GM18907 (cell line): ENCODE results near the gene POC1A.
"Not testable (repeated sequence)": the region's sequence is repeated elsewhere in the genome, so short reads cannot be mapped to it uniquely, and the experiment has no call there.

Experiments used
- ATAC-seq: cut with Tn5 transposase; IDR thresholded peaks from one replicate; pipeline ENCODE4 v1.9.1; 2021; ENCODE audit warnings: mild to moderate bottlenecking, moderate library complexity; ENCODE audit not compliant: unreplicated experiment

The POC1A gene

DNA sequence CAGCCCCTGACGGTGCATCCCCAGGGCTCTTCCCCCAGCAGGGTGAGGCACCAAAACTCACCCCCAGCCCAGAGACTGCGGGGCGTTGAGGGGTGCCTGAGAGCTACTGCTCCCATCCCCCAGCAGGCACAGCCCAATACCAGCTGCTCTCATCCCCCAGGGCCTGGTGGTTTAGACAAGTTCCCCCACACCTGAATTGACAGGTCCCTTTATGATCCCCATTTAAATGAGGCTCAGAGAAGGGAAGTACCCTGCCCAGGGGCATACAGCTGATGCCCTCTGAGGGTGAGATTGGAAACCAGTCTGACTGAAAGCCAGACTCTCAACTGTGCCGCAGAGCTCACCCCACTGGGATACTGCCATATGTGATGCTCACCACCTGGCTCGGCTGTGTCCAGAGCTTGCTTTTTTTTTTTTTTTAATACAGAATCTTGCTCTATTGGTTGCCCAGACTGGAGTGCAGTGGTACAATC is 118.0 kb downstream of the POC1A start:
- peak; percentile 81 for ATAC-seq

DNA sequence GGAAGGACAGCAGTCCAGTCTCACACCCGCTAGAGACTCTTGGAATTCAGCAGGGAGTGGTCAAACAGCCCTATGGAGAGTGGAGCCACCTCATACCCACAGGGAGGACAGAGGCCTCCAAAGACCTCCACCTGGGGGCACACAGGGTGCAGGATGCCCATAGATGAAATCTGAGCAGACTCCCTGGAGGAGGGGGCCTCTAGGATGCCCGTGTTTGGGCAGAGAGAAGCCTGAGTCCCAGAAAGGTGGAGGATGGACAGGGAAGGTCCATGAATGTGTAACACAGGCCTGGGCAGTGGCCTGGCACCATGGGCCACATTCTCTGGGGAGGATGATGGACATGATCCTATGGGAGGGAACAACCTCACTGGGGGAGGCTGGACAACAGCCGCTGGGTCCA is 119.6 kb downstream of the POC1A start:
- no peak for ATAC-seq

DNA sequence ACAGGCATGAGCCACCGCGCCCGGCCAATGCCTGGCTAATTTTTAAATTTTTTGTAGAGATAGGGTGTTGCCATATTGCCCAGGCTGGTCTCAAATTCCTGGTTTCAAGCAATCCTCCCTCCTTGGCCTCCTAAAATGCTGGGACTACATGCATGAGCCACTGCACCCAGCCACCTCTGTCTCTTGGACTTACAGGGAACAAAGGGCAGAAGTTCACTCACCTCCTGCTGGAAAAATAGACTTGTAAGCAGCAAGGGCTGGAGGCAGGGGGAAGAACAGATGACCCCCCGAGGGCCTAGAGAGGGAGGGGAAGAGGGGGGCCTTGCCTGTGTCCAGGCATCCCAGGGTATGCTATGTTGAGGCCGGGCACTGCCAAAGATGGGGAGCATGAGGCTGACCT is 120.0 kb downstream of the POC1A start:
- ATAC-seq: no peak

DNA sequence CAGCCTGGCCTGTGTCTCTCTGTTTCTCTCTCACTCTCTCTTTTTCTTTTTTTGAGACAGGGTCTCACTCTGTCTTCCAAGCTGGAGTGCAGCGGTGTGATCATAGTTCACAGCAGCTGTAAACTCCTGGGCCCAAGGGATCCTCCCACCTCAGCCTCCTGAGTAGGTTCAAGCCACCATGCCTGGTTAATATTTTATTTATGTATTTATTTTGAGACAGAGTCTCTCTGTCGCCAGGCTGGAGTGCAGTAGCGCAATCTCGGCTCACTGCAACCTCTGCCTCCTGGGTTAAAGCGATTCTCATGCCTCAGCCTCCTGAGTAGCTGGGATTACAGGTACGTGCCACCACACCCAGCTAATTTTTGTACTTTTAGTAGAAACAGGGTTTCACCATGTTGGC is 120.5 kb downstream of the POC1A start:
- not testable (repeated sequence) for ATAC-seq

DNA sequence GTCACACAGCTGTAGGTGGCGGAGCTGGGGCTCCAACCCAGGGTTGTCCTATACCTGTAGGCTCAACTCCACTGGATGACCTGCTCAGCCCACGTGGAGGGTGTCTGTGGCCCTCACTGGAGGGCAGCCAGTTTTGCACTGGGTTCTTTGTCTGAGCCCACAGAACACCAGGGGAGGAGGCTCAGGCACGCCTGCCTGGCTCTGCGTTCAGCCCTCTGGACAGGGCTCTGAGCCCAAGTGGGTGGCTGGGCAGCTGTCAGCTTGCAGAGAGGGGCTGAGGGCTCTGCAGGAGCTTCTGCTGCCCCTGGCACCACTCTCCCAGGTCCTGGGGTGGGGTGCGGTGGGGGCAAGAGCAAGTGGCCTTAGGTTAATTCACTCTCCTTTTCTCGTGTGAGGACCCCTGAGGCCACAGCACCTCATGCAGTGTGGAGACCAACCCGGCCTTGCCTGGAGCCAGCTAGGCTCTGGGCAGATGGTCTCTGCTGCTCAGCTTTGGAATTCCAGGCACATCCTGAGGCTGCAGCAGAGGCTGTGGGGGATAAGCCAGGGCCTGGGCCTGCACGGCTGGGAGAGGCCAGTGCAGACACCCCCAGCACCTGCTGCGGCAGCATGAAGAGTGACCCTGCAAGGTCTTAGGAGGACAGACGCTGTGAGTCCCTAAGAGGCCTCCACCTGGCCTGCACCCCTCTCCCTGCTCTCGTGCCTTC is 121.4 kb downstream of the POC1A start:
- no peak for ATAC-seq

DNA sequence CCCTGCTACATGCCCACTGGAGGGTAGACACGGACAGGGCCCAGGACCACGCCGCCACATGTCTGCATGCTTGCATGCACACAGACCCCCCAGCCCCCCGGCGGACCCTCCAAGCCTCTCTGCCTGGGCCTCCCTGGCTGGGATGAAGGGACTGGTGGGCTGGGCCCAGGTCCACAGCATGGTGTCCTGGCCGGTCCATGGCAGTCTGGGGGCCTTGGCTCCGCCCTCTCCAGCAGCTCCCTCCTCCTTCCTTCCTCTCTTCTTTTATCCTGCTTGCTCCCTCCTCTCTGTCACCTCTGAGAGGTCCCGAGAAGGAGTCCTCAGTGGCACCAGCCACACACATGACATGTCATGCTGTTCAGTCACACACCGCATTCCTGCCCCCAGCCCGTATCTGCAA is 122.3 kb downstream of the POC1A start:
- ATAC-seq: no peak

DNA sequence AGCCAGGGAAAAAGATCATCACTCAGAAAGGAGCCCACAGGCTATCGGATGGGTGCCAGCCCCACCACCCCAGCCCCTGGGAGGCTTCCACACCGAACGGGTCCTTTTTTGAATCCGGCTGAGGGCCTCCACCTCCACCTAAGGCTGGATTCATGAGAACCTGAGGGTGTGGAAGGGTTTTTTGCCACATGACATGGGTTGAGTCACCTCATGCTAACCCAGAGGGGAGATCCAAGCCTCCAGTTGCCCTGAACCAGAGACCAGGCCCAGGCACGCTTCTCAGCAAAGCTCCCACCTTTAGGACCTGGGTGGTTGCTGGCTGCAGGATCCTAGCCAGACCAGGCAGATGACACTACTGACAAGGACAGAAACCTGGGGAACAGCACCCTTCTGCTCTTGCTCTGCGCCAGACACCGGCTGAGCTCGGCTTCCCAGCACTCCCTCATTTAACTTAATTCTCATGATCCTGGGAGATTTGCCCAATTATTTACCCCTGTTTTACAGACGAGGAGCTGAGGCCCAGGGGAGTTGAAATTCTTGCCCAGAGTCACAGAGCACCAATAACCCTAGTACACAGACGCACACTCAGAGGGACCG is 123.4 kb downstream of the POC1A start:
- ATAC-seq: no peak

DNA sequence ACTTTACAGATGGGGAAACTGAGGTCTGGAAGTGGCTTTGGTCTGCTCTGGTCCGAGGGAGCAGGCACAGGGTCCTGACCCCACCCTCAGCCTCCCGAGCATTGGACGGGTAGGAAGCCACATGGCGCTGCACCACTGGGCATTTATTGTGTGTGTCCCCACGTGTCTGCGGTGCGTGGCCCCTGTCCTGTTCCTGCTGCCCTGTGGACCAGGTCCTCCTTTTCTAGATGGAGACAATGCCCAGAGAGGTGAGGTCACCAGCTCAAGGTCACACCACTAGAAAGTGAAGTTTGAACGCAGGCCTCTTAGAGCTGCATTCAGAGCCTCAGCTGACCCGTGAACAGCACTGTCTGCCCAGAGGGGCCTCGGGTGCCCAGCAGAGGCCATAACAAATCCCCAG is 124.7 kb downstream of the POC1A start:
- ATAC-seq: no peak

DNA sequence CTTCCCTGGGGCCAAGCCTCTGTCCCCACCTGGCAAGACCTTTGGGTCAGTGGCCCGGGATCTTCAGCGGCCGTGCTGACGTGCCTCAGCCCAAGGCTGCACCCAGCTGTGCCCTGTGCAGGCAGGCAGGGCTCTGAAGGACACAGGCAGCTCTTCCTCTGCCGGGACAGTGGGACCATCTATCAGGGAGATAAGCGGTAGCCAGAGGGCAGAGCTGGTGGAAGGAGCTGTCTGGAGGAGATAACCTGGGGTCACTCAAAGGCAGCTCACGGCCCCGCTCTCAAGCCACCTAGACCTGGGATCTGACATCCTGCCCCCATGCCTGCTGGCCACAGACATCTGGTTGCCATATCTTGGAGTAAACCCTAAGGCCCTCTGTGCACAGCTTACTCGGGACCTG is 125.2 kb downstream of the POC1A start:
- no peak for ATAC-seq

DNA sequence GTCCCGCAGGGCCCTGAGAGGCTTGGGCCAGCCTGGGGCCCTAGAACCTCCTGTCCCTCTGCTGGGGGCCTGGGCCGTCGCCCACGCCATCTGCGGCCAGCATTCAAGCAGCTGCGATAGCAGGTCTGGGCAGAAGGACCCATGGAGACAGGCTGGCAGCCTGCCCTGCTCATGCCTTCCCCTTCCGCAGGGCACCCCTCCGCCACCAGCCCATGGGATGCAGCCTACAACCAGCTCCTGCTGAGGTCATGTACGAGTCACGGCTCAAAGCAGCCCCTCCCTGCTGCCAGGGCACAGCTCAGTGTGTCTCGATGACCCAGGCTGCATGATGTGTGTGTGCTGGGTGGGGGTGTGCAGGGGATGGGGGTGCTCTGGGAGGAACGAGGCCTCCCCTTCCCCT is 125.7 kb downstream of the POC1A start:
- no peak for ATAC-seq

DNA sequence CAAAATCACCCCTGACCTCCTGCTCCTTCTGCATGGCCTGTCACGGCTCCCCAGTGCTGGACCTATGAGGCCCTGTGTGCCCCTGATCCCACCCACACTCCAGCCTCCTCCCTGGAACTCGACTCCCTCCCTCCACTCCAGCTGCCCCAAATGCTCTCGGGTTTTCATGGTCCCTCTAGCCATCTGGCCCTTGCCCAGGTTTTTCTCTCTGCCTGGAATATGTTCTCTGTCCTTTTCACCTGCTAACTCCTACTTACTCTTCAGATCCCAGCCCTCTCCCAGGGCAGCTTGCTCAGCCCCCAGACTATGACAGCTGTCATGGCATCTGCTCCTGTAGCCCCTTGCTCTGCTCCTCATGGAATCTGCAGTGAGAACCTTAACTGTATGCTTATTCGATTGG is 128.2 kb downstream of the POC1A start:
- ATAC-seq: no peak

DNA sequence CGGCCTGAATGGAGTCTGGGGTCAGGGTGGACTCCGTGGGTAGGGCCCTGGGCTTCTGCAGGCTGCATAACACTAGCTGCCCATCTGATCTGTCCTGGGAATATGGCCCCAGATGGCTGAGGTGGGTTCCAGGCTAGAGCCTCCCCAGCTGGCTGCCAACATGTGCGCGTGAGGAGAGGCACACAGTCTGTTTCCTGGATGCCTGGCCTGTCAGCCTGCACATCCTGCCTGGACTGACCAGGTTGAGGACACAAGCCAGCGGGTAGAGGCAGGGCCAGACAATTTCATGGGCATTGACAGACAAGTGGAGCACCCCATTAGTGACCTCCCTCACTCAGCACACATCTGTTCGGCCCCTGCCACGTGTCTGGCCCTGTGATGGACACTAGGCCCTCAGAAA is 128.8 kb downstream of the POC1A start:
- ATAC-seq: no peak
